Endothelial cell of umbilical vein (primary cell): ENCODE data around the gene MRPS35. TPM values are rescaled to one million over a fixed set of nuclear protein-coding genes. Genes with fewer than 3 reads are reported as not detected.

Source experiments
- BruUV-seq: library from RNA; stranded (reverse); fragments of 400-500 nt; replicated peaks from 2 replicates; lab custom pipeline; 2021; lab: Mats Ljungman, UMichigan
- CTCF ChIA-PET: fragments of 300-600, 350-600 bp; sonication (Branson Sonifier 250); formaldehyde crosslinking; loops from one replicate; lab custom pipeline; 2021; ENCODE audit warnings: antibody characterized with exemption, inconsistent platforms; lab: Charles Lee
- POLR2A ChIA-PET: fragments of 300-600, 350-600 bp; sonication (Branson Sonifier 250); formaldehyde crosslinking; loops from one replicate; lab custom pipeline; 2021; ENCODE audit warnings: antibody characterized with exemption, inconsistent platforms; lab: Charles Lee
- DNase-seq: peaks from one replicate; pipeline ENCODE4 v3.0.0-alpha.2; 2011; ENCODE audit warnings: low read depth, low spot score
- FAIRE-seq: peaks from 2 replicates; lab custom pipeline; 2011; peaks lifted over from hg19 to GRCh38; lab: Jason Lieb, UNC
- H2AFZ ChIP-seq: 2 replicates; pipeline ENCODE4 v1.6.0; 2012; ENCODE audit warnings: low read depth, low read length, control low read depth, inconsistent platforms
- H3K27ac ChIP-seq: 2 replicates; pipeline ENCODE4 v1.5.1; 2011; ENCODE audit warnings: low read depth, mild to moderate bottlenecking, control low read depth, low read length, moderate library complexity; ENCODE audit not compliant: insufficient read depth
- H3K27me3 ChIP-seq, 2 experiments: 2 replicates each; pipeline versions ENCODE4 v1.6.0 to v1.6.1; 2011; ENCODE audit warnings: low read length in 2 of 2, mixed read lengths in 1 of 2; ENCODE audit not compliant: control insufficient read depth in 2 of 2, insufficient read depth in 2 of 2
- H3K36me3 ChIP-seq, 2 experiments: 2 replicates in 1 of 2; 3 replicates in 1 of 2; pipeline ENCODE4 v1.5.1; 2011; ENCODE audit warnings: low read length in 2 of 2, mild to moderate bottlenecking in 1 of 2, moderate library complexity in 1 of 2; ENCODE audit not compliant: control insufficient read depth in 2 of 2, insufficient read depth in 2 of 2; ENCODE audit errors: extremely low read depth in 1 of 2
- H3K4me1 ChIP-seq: 3 replicates; pipeline ENCODE4 v1.5.1; 2011; ENCODE audit warnings: mild to moderate bottlenecking, low read length; ENCODE audit not compliant: control insufficient read depth, insufficient read depth; ENCODE audit errors: extremely low read depth
- H3K4me2 ChIP-seq: 2 replicates; pipeline ENCODE4 v1.6.1; 2011; ENCODE audit warnings: low read length, control low read depth, mixed read lengths; ENCODE audit not compliant: insufficient read depth
- H3K4me3 ChIP-seq, 3 experiments: fragments of 200-600 bp in 1 of 3; sonication (generic), shearing (Covaris generic) in 1 of 3; replicated peaks in 1 of 3; 2 replicates each; pipeline ENCODE4 v1.5.1; 2011 to 2016; ENCODE audit warnings: control low read depth in 3 of 3, low read length in 3 of 3, mild to moderate bottlenecking in 2 of 3, inconsistent platforms in 1 of 3, low read depth in 1 of 3, moderate library complexity in 1 of 3; ENCODE audit not compliant: insufficient read depth in 1 of 3
- H3K79me2 ChIP-seq: 2 replicates; pipeline ENCODE4 v1.6.0; 2012; ENCODE audit warnings: low read length, inconsistent platforms; ENCODE audit not compliant: control insufficient read depth, insufficient read depth
- H3K9ac ChIP-seq: replicated peaks from 2 replicates; pipeline ENCODE3; 2011; ENCODE audit warnings: low read length, control low read depth; ENCODE audit not compliant: insufficient read depth; ENCODE audit errors: extremely low read depth
- H3K9me1 ChIP-seq: replicated peaks from 3 replicates; pipeline ENCODE4 v1.6.0; 2011; ENCODE audit warnings: mild to moderate bottlenecking, low read length; ENCODE audit not compliant: control insufficient read depth, insufficient read depth; ENCODE audit errors: extremely low read depth
- H3K9me3 ChIP-seq: replicated peaks from 2 replicates; pipeline ENCODE4 v1.5.1; 2012; ENCODE audit warnings: low read length, inconsistent platforms; ENCODE audit not compliant: control insufficient read depth, insufficient read depth
- H4K20me1 ChIP-seq: replicated peaks from 2 replicates; pipeline ENCODE3; 2011; ENCODE audit warnings: mild to moderate bottlenecking, low read length; ENCODE audit not compliant: control insufficient read depth, insufficient read depth; ENCODE audit errors: extremely low read depth
- CTCF ChIP-seq, 2 donors: IDR thresholded peaks; 1 replicate in 1 of 2; 2 replicates in 1 of 2; pipeline ENCODE4 v1.5.1; 2011; ENCODE audit warnings: low read length in 2 of 2, mild to moderate bottlenecking in 2 of 2, moderate library complexity in 2 of 2, control low read depth in 1 of 2, inconsistent platforms in 1 of 2, low read depth in 1 of 2; ENCODE audit not compliant: insufficient read depth in 1 of 2; ENCODE audit errors: extremely low read depth in 1 of 2
- EZH2 ChIP-seq: IDR thresholded peaks from 2 replicates; pipeline ENCODE4 v1.6.1; 2012; ENCODE audit warnings: borderline replicate concordance, low read depth, mild to moderate bottlenecking, moderate library complexity, low read length, inconsistent platforms; ENCODE audit not compliant: severe bottlenecking
- FOS ChIP-seq: IDR thresholded peaks from 2 replicates; pipeline ENCODE4 v1.6.1; 2011; ENCODE audit warnings: mild to moderate bottlenecking, low read length, moderate library complexity, borderline replicate concordance; ENCODE audit not compliant: insufficient read depth
- GATA2 ChIP-seq: IDR thresholded peaks from 2 replicates; pipeline ENCODE4 v1.7.0; 2011; ENCODE audit warnings: low read depth, mild to moderate bottlenecking, moderate library complexity, mixed read lengths, low read length; ENCODE audit not compliant: insufficient read length, insufficient read depth
- JUN ChIP-seq: IDR thresholded peaks from 2 replicates; pipeline ENCODE4 v1.6.1; 2011; ENCODE audit warnings: borderline replicate concordance, low read depth; ENCODE audit not compliant: insufficient read length, insufficient read depth
- MAX ChIP-seq: IDR thresholded peaks from 2 replicates; pipeline ENCODE4 v1.6.1; 2011; ENCODE audit not compliant: insufficient read depth, insufficient read length
- MYC ChIP-seq: IDR thresholded peaks from one replicate; pipeline ENCODE4 v1.6.1; 2011; ENCODE audit warnings: mild to moderate bottlenecking, low read depth, low read length
- POLR2A ChIP-seq: IDR thresholded peaks from 2 replicates; pipeline ENCODE4 v1.6.1; 2012; ENCODE audit warnings: low read depth, mild to moderate bottlenecking, control low read depth, low read length
- POLR2AphosphoS5 ChIP-seq: IDR thresholded peaks from 2 replicates; pipeline ENCODE4 v1.6.1; 2012; ENCODE audit warnings: low read depth, mild to moderate bottlenecking, control low read depth, low read length, moderate library complexity; ENCODE audit not compliant: insufficient read depth
- dilution Hi-C: fragments of 300-500 bp; cut with MboI; formaldehyde crosslinking; loops from one replicate; pipeline ENCODE4 v1.15.0; 2019; ENCODE audit warnings: low sequenced_read_pairs; ENCODE audit not compliant: extremely low pct_ligation_motif_present
- intact Hi-C: fragments of 100-400 bp; cut with micrococcal nuclease; formaldehyde crosslinking; loops from one replicate; pipeline ENCODE4 v1.10.0; 2022
- polyA plus RNA-seq, 4 experiments: library from polyadenylated mRNA; depleted of rRNA in 3 of 4; stranded (reverse) in 3 of 4; unstranded in 1 of 4; fragments of >200 nt; gene quantifications; 2 replicates each; pipeline versions ENCODE4 v1.2.1 to v1.2.3, GENCODE V29; 2011 to 2012; ENCODE audit warnings: missing spikeins in 1 of 4
- total RNA-seq: library from RNA; stranded (reverse); gene quantifications from 2 replicates; pipeline ENCODE4 v1.2.3, GENCODE V29; 2021

The MRPS35 gene
- total and polyA plus RNA-seq, 2 donors (not counting 3 experiments of a cell fraction or from before 2014, with no cell fraction given), result 22.7 to 38.6 TPM

GRCh38 chr12:27730097-27730588, 19.5 kb downstream of the MRPS35 start:
- Histone ChIP-seq H4K20me1 (no peaks in the 10 kb centered on the region), H3K4me2 (no peak overlapping the region), H3K9me3 (no peaks in the 10 kb centered on the region), H3K4me3 (no peak overlapping the region), H3K79me2 (peaks cover 7% of the 10 kb centered on the region), H3K9me1 (no peaks in the 10 kb centered on the region), H3K27me3 (no peaks in the 10 kb centered on the region), H3K4me1 (no peaks in the 10 kb centered on the region), H2AFZ (no peak overlapping the region), H3K36me3 (peaks cover 0 to 3% of the 10 kb centered on the region in 2 experiments), H3K27ac (no peak overlapping the region), H3K9ac (no peak overlapping the region)
- DNase-seq, result no peak
- intact Hi-C loops, result loop anchor here (10.0 kb wide), 1 partner anchor 1235 kb away; no protein-coding TSS in a partner anchor
- no peak for FAIRE-seq
- dilution Hi-C loops, result no loop called here
- TF ChIP-seq MYC (no peak), POLR2AphosphoS5 (no peak), JUN (no peak), MAX (no peak), CTCF (IDR thresholded peaks at IDR 0.05; ENCODE audit: extremely low read depth in 1 of 2, insufficient read depth in 1 of 2, low read depth in 1 of 2, low read length in 2 of 2) (no peak), FOS (no peak), EZH2 (no peak), POLR2A (no peak), GATA2 (no peak)
- BruUV-seq, result no TSS peak
- CTCF ChIA-PET, result interaction anchor here (0.5 kb wide), 1 partner anchor 417 kb away, joined by 3 read pairs; no protein-coding TSS in a partner anchor
- POLR2A ChIA-PET, result no interaction called here
